H1 (cell line): ENCODE measurements around the gene GHRH. TPM values are rescaled to one million over a fixed set of nuclear protein-coding genes. Genes with fewer than 3 reads are reported as not detected.

ENCODE experiments used
- CTCF ChIA-PET: fragments of 300-600 bp; sonication (Branson Sonifier 250); formaldehyde crosslinking; loops from one replicate; lab custom pipeline; 2021; ENCODE audit not compliant: partially characterized antibody; lab: Charles Lee
- POLR2A ChIA-PET: fragments of 300-600 bp; sonication (Branson Sonifier 250); formaldehyde crosslinking; loops from one replicate; lab custom pipeline; 2021; ENCODE audit warnings: inconsistent platforms; ENCODE audit not compliant: partially characterized antibody; lab: Charles Lee
- DNase-seq, 2 experiments: peaks; one replicate each; pipeline versions ENCODE4 v3.0.0 to v3.0.0-alpha.2; 2010 to 2022; ENCODE audit warnings: low spot score in 2 of 2, low read depth in 1 of 2, mixed read lengths in 1 of 2
- FAIRE-seq: peaks from 2 replicates; lab custom pipeline; 2011; peaks lifted over from hg19 to GRCh38; lab: Jason Lieb, UNC
- H2AFZ ChIP-seq: 2 replicates; pipeline ENCODE4 v1.8.1; 2012; ENCODE audit warnings: low read length, inconsistent platforms
- H2AK5ac ChIP-seq: 2 replicates; pipeline ENCODE4 v1.6.1; 2013; ENCODE audit warnings: low read depth, low read length
- H2BK120ac ChIP-seq: replicated peaks from 2 replicates; pipeline ENCODE3; 2013; ENCODE audit warnings: low read depth, low read length, inconsistent platforms
- H2BK12ac ChIP-seq: 2 replicates; pipeline ENCODE4 v1.6.1; 2013; ENCODE audit warnings: low read depth, low read length
- H2BK15ac ChIP-seq: 2 replicates; pipeline ENCODE4 v1.6.1; 2013; ENCODE audit warnings: low read length
- H2BK20ac ChIP-seq: 2 replicates; pipeline ENCODE4 v1.6.1; 2013; ENCODE audit warnings: low read length
- H2BK5ac ChIP-seq: 2 replicates; pipeline ENCODE4 v1.6.1; 2013; ENCODE audit warnings: low read depth, low read length
- H3K14ac ChIP-seq: 2 replicates; pipeline ENCODE4 v1.6.1; 2013; ENCODE audit warnings: inconsistent platforms; ENCODE audit not compliant: insufficient read length
- H3K18ac ChIP-seq: 2 replicates; pipeline ENCODE4 v1.6.1; 2013; ENCODE audit warnings: low read length; ENCODE audit errors: extremely low read depth
- H3K23ac ChIP-seq: 2 replicates; pipeline ENCODE4 v1.6.1; 2013; ENCODE audit warnings: inconsistent platforms; ENCODE audit not compliant: insufficient read length
- H3K23me2 ChIP-seq: 2 replicates; pipeline ENCODE4 v1.6.1; 2013; ENCODE audit warnings: low read depth, low read length
- H3K27ac ChIP-seq: 2 replicates; pipeline ENCODE4 v1.6.1; 2011; ENCODE audit warnings: low read depth, low read length, inconsistent platforms
- H3K27me3 ChIP-seq, 4 experiments: replicated peaks in 1 of 4; 1 replicate in 1 of 4; 2 replicates in 3 of 4; pipeline versions ENCODE4 v1.6.1 to v1.8.1; 2011 to 2013; ENCODE audit warnings: low read length in 3 of 4, mild to moderate bottlenecking in 3 of 4, inconsistent platforms in 2 of 4, mixed read lengths in 2 of 4, moderate library complexity in 1 of 4; ENCODE audit not compliant: control insufficient read depth in 3 of 4, insufficient read depth in 3 of 4; ENCODE audit errors: extremely low read depth in 1 of 4
- H3K36me3 ChIP-seq, 4 experiments: 2 replicates each; pipeline versions ENCODE4 v1.6.1 to v1.8.1; 2011 to 2013; ENCODE audit warnings: mild to moderate bottlenecking in 4 of 4, low read length in 3 of 4, moderate library complexity in 2 of 4, control low read depth in 1 of 4, inconsistent platforms in 1 of 4; ENCODE audit not compliant: insufficient read depth in 4 of 4, control insufficient read depth in 2 of 4
- H3K4ac ChIP-seq: replicated peaks from 2 replicates; pipeline ENCODE3; 2013; ENCODE audit warnings: low read length, low read depth, mixed read lengths, inconsistent platforms; ENCODE audit not compliant: insufficient read length
- H3K4me1 ChIP-seq, 4 experiments: replicated peaks in 1 of 4; 1 replicate in 1 of 4; 2 replicates in 3 of 4; pipeline versions ENCODE4 v1.6.1 to v1.8.1; 2011 to 2013; ENCODE audit warnings: low read length in 3 of 4, inconsistent platforms in 2 of 4, mixed read lengths in 1 of 4; ENCODE audit not compliant: insufficient read depth in 4 of 4, control insufficient read depth in 3 of 4
- H3K4me2 ChIP-seq, 2 experiments: 2 replicates each; pipeline versions ENCODE4 v1.6.1 to v1.8.1; 2011 to 2013; ENCODE audit warnings: low read depth in 2 of 2, low read length in 2 of 2, control low read depth in 1 of 2, inconsistent platforms in 1 of 2, mild to moderate bottlenecking in 1 of 2; ENCODE audit not compliant: insufficient read depth in 1 of 2
- H3K4me3 ChIP-seq, 4 experiments: fragments of 200-600, 300-600 bp in 1 of 4; sonication (generic), shearing (Covaris generic), sonication (Bioruptor Twin) in 1 of 4; 2 replicates each; pipeline versions ENCODE4 v1.5.1 to v1.8.1; 2011 to 2016; ENCODE audit warnings: low read length in 4 of 4, low read depth in 3 of 4, control low read depth in 2 of 4, inconsistent platforms in 2 of 4, mild to moderate bottlenecking in 2 of 4, mixed read lengths in 1 of 4, moderate library complexity in 1 of 4; ENCODE audit not compliant: insufficient read depth in 2 of 4; ENCODE audit errors: extremely low read depth in 1 of 4
- H3K56ac ChIP-seq: replicated peaks from 2 replicates; pipeline ENCODE3; 2013; ENCODE audit warnings: low read depth, mild to moderate bottlenecking, mixed read lengths, low read length, inconsistent platforms; ENCODE audit not compliant: insufficient read length
- H3K79me1 ChIP-seq: 2 replicates; pipeline ENCODE4 v1.6.1; 2013; ENCODE audit warnings: low read depth, low read length, control low read depth
- H3K79me2 ChIP-seq, 2 experiments: 2 replicates each; pipeline versions ENCODE4 v1.6.1 to v1.8.1; 2012 to 2013; ENCODE audit warnings: low read length in 2 of 2, mild to moderate bottlenecking in 2 of 2, inconsistent platforms in 1 of 2; ENCODE audit not compliant: insufficient read depth in 2 of 2, control insufficient read depth in 1 of 2
- H3K9ac ChIP-seq, 4 experiments: replicated peaks in 1 of 4; 1 replicate in 1 of 4; 2 replicates in 3 of 4; pipeline versions ENCODE4 v1.6.1 to v1.8.1; 2011 to 2013; ENCODE audit warnings: low read depth in 3 of 4, low read length in 3 of 4, control low read depth in 2 of 4, mild to moderate bottlenecking in 2 of 4, moderate library complexity in 2 of 4, inconsistent platforms in 1 of 4; ENCODE audit errors: extremely low read depth in 1 of 4
- H3K9me3 ChIP-seq, 2 experiments: 2 replicates each; pipeline versions ENCODE4 v1.6.1 to v1.8.1; 2012 to 2013; ENCODE audit warnings: mild to moderate bottlenecking in 2 of 2, moderate library complexity in 2 of 2, control low read depth in 1 of 2, inconsistent platforms in 1 of 2, low read depth in 1 of 2, low read length in 1 of 2, mixed read lengths in 1 of 2; ENCODE audit not compliant: insufficient read depth in 2 of 2
- H4K20me1 ChIP-seq, 2 experiments: replicated peaks in 1 of 2; 2 replicates each; pipeline versions ENCODE3 to v1.8.1; 2011 to 2013; ENCODE audit warnings: inconsistent platforms in 2 of 2, low read length in 2 of 2, mild to moderate bottlenecking in 1 of 2; ENCODE audit not compliant: insufficient read depth in 2 of 2, control insufficient read depth in 1 of 2
- H4K5ac ChIP-seq: 2 replicates; pipeline ENCODE4 v1.6.1; 2013; ENCODE audit warnings: low read length, low read depth, mixed read lengths, inconsistent platforms; ENCODE audit not compliant: insufficient read length
- H4K8ac ChIP-seq: 2 replicates; pipeline ENCODE4 v1.8.0; 2013; ENCODE audit warnings: mild to moderate bottlenecking, moderate library complexity, low read length, inconsistent platforms; ENCODE audit not compliant: insufficient read depth; ENCODE audit errors: extremely low read depth
- H4K91ac ChIP-seq: replicated peaks from 2 replicates; pipeline ENCODE3; 2013; ENCODE audit warnings: low read length, mixed read lengths, inconsistent platforms; ENCODE audit not compliant: insufficient read length
- EP300 ChIP-seq, 2 experiments: IDR thresholded peaks; 1 replicate in 1 of 2; 2 replicates in 1 of 2; pipeline ENCODE4 v1.6.1; 2011 to 2012; ENCODE audit warnings: low read depth in 2 of 2, low read length in 2 of 2, mild to moderate bottlenecking in 2 of 2, borderline replicate concordance in 1 of 2, inconsistent platforms in 1 of 2, moderate library complexity in 1 of 2
- SAP30 ChIP-seq: fragments of 300-600 bp; sonication (generic); IDR thresholded peaks from 2 replicates; pipeline ENCODE4 v1.7.1; 2012; ENCODE audit warnings: low read length, moderate library complexity, mild to moderate bottlenecking, inconsistent platforms; ENCODE audit not compliant: insufficient read depth, insufficient replicate concordance
- SUZ12 ChIP-seq: fragments of 200-600 bp; sonication (generic); IDR thresholded peaks from 2 replicates; pipeline ENCODE4 v1.6.1; 2012; ENCODE audit warnings: mild to moderate bottlenecking, inconsistent platforms, low read length, moderate library complexity, mixed read lengths
- TAF7 ChIP-seq: optimal IDR thresholded peaks from 2 replicates; pipeline ENCODE3; 2011; ENCODE audit warnings: low read depth, mild to moderate bottlenecking, inconsistent platforms, low read length, moderate library complexity, borderline replicate concordance
- WGBS, 2 experiments: shearing (Covaris generic) in 1 of 2; methylation state at CpG; one replicate each; pipeline versions ENCODE4 v1.1.6 to v1.1.7; 2013 to 2015; ENCODE audit warnings: low lambda C conversion rate in 2 of 2, mixed read lengths in 2 of 2, inconsistent platforms in 1 of 2, low coverage in 1 of 2, missing lambda C conversion rate in 1 of 2; ENCODE audit not compliant: insufficient replicate concordance in 2 of 2, insufficient coverage in 1 of 2, insufficient read length in 1 of 2; ENCODE audit errors: extremely low coverage in 1 of 2, missing lambda C conversion rate in 1 of 2; 5-methylcytosine and 5-hydroxymethylcytosine counted together
- polyA plus RNA-seq, 7 experiments: library from polyadenylated mRNA; depleted of rRNA in 3 of 7; stranded (reverse) in 5 of 7; unstranded in 2 of 7; fragments of >200 nt in 5 of 7; fragments of 200-250 nt in 2 of 7; gene quantifications; 1 replicate in 5 of 7; 2 replicates in 1 of 7; 4 replicates in 1 of 7; pipeline versions ENCODE4 v1.2.1 to v1.2.3, GENCODE V29; 2011 to 2013; ENCODE audit warnings: missing spikeins in 2 of 7, mixed read lengths in 2 of 7
- total RNA-seq: library from RNA; stranded (reverse); fragmentation: NEBNext Ultra II Directional; extraction: Animal tissue kit (Norgen Biotek cat#: 25700); gene quantifications from 2 replicates; pipeline ENCODE4 v1.2.1, GENCODE V29; 2021

GHRH gene
- total and polyA plus RNA-seq, 2 of the 8 experiments (the other 6 are each of a cell fraction or from before 2014, with no cell fraction given) = not detected

- peaks cover 0 to 22% of the 10 kb centered on the region in 2 experiments; a peak in 3 of 4 replicates for H3K79me2 ChIP-seq
- no peak overlapping the region for H2BK15ac ChIP-seq
- no peak overlapping the region for H4K8ac ChIP-seq
- H2AK5ac ChIP-seq = no peak overlapping the region
- no peaks in the 10 kb centered on the region for H4K20me1 ChIP-seq
- H3K14ac ChIP-seq = no peak overlapping the region
- peaks cover 0 to 4% (median 0%) of the 10 kb centered on the region in 4 experiments; a peak in 1 of 7 replicates for H3K4me1 ChIP-seq
- no peak overlapping the region for H3K9ac ChIP-seq
- H3K27ac ChIP-seq = no peak overlapping the region
- H3K18ac ChIP-seq = no peak overlapping the region
- POLR2A ChIA-PET = interaction anchor here (0.6 to 1.5 kb wide), 3 partner anchors 10 to 188 kb away, joined by 3 to 7 read pairs (median 5); partner anchors contain the start of gene MANBAL
- no peak overlapping the region for H4K91ac ChIP-seq
- no peaks in the 10 kb centered on the region for H3K23me2 ChIP-seq
- H2BK12ac ChIP-seq = no peak overlapping the region
- DNase-seq = no peak
- H3K27me3 ChIP-seq = no peaks in the 10 kb centered on the region
- H3K36me3 ChIP-seq = peaks cover 0 to 18% (median 11%) of the 10 kb centered on the region in 4 experiments; a peak in 6 of 8 replicates
- H3K56ac ChIP-seq = no peak overlapping the region
- no peak overlapping the region for H2AFZ ChIP-seq
- FAIRE-seq = no peak
- TF ChIP-seq TAF7 (no peak), SUZ12 (no peak), SAP30 (no peak), EP300 (IDR thresholded peaks at IDR 0.05; ENCODE audit: borderline replicate concordance in 1 of 2, low read depth in 2 of 2, low read length in 2 of 2) (no peak)
- H3K79me1 ChIP-seq = peaks cover 7% of the 10 kb centered on the region
- H3K4me2 ChIP-seq = no peak overlapping the region
- WGBS, 2 experiments = 86% methylated on average over 6 of the region's 6 CpGs; no CpG with 5 or more reads in 1 of the 2 experiments
- no peak overlapping the region for H4K5ac ChIP-seq
- H3K9me3 ChIP-seq = no peaks in the 10 kb centered on the region
- no peak overlapping the region for H2BK20ac ChIP-seq
- no peak overlapping the region for H2BK120ac ChIP-seq
- no peak overlapping the region for H2BK5ac ChIP-seq
- H3K4me3 ChIP-seq = no peak overlapping the region
- CTCF ChIA-PET = interaction anchor here (0.7 to 1.4 kb wide), 4 partner anchors 10 to 202 kb away, joined by 3 to 4 read pairs (median 3); no protein-coding TSS in a partner anchor
- H3K4ac ChIP-seq = no peak overlapping the region
- H3K23ac ChIP-seq = no peak overlapping the region
These were observed 38.3 kb upstream of the GHRH start for GRCh38 chr20:37299718-37300528.
